ENCODE data around the gene PLA2G6. TPM values are rescaled to one million over a fixed set of nuclear protein-coding genes. Genes with fewer than 3 reads are reported as not detected.
"Not testable (repeated sequence)": the region's sequence is repeated elsewhere in the genome, so short reads cannot be mapped to it uniquely, and the experiment has no call there.

Gene PLA2G6
- total RNA-seq, 1 experiment from 2014 or later, result 13.3 TPM

- DNase-seq (ENCODE audit: low read depth), result peak; percentile 79
These were observed 46.4 kb downstream of the PLA2G6 start for GRCh38 chr22:38135133-38135706.

GRCh38 chr22:38133331-38133730 is 48.3 kb downstream of the PLA2G6 start:
- no peak for DNase-seq (ENCODE audit: low read depth)

GRCh38 chr22:38132794-38133193 is 48.8 kb downstream of the PLA2G6 start:
- DNase-seq (ENCODE audit: low read depth), result no peak

GRCh38 chr22:38132136-38132535 is 49.5 kb downstream of the PLA2G6 start:
- DNase-seq (ENCODE audit: low read depth), result no peak

- no peak for DNase-seq (ENCODE audit: low read depth)
These were observed 50.2 kb downstream of the PLA2G6 start for GRCh38 chr22:38131399-38131798.

- DNase-seq (ENCODE audit: low read depth), result no peak
These were observed 51.8 kb downstream of the PLA2G6 start for GRCh38 chr22:38129856-38130255.

GRCh38 chr22:38129021-38129420 is 52.6 kb downstream of the PLA2G6 start:
- DNase-seq (ENCODE audit: low read depth), result no peak

- DNase-seq (ENCODE audit: low read depth), result no peak
These were observed 53.8 kb downstream of the PLA2G6 start for GRCh38 chr22:38127869-38128268.

GRCh38 chr22:38126928-38127668 is 54.5 kb downstream of the PLA2G6 start:
- DNase-seq (ENCODE audit: low read depth), result no peak

GRCh38 chr22:38125751-38126201 is 55.9 kb downstream of the PLA2G6 start:
- no peak for DNase-seq (ENCODE audit: low read depth)

GRCh38 chr22:38125038-38125610 is 56.5 kb downstream of the PLA2G6 start:
- DNase-seq (ENCODE audit: low read depth), result no peak

- no peak for DNase-seq (ENCODE audit: low read depth)
These were observed 57.2 kb downstream of the PLA2G6 start for GRCh38 chr22:38124236-38124974.

- no peak for DNase-seq (ENCODE audit: low read depth)
These were observed 59.0 kb downstream of the PLA2G6 start for GRCh38 chr22:38122616-38123015.

GRCh38 chr22:38120359-38121110 is 61.1 kb downstream of the PLA2G6 start:
- no peak for DNase-seq (ENCODE audit: low read depth)

GRCh38 chr22:38118747-38119146 is 62.9 kb downstream of the PLA2G6 start:
- not testable (repeated sequence) for DNase-seq (ENCODE audit: low read depth)

- no peak for DNase-seq (ENCODE audit: low read depth)
These were observed 63.4 kb downstream of the PLA2G6 start for GRCh38 chr22:38118182-38118581.

- DNase-seq (ENCODE audit: low read depth), result not testable (repeated sequence)
These were observed 64.1 kb downstream of the PLA2G6 start for GRCh38 chr22:38117556-38117955.

GRCh38 chr22:38115423-38116205 is 66.0 kb downstream of the PLA2G6 start:
- DNase-seq (ENCODE audit: low read depth), result no peak

GRCh38 chr22:38114484-38115398 is 66.9 kb downstream of the PLA2G6 start:
- DNase-seq (ENCODE audit: low read depth), result peak; percentile 75

- no peak for DNase-seq (ENCODE audit: low read depth)
These were observed 69.2 kb downstream of the PLA2G6 start for GRCh38 chr22:38112381-38112780.

All from LHCN-M2 (cell line).